B cell (primary cell): ENCODE data around the gene STMP1. TPM values are rescaled to one million over a fixed set of nuclear protein-coding genes. Genes with fewer than 3 reads are reported as not detected.

ENCODE experiments used
- ATAC-seq: fragments of 200-7000 bp; cut with Tn5 transposase; one replicate; pipeline ENCODE4 v1.10.0; 2021; ENCODE audit warnings: low read depth, mild to moderate bottlenecking, moderate number of reproducible peaks, moderate library complexity
- CTCF ChIA-PET: fragments of 350-600 bp; sonication (Branson Sonifier 250); formaldehyde crosslinking; loops from one replicate; lab custom pipeline; 2021; ENCODE audit warnings: antibody characterized with exemption, inconsistent platforms; lab: Charles Lee
- POLR2A ChIA-PET: fragments of 350-600 bp; sonication (Branson Sonifier 250); formaldehyde crosslinking; loops from one replicate; lab custom pipeline; 2021; ENCODE audit warnings: antibody characterized with exemption; lab: Charles Lee
- DNase-seq: peaks from one replicate; pipeline ENCODE4 v3.0.0; 2013
- H2AFZ ChIP-seq: 2 replicates; pipeline ENCODE4 v1.6.1; 2012; ENCODE audit warnings: mild to moderate bottlenecking, low read depth, low read length; ENCODE audit not compliant: insufficient read depth, poor library complexity, severe bottlenecking
- H3K27ac ChIP-seq, 2 donors: 1 replicate in 1 of 2; 2 replicates in 1 of 2; pipeline ENCODE4 v1.5.1; 2012 to 2013; ENCODE audit warnings: low read length in 2 of 2, mild to moderate bottlenecking in 2 of 2, moderate library complexity in 1 of 2
- H3K27me3 ChIP-seq, 4 experiments: fragments of 200-600 bp in 1 of 4; sonication (generic) in 1 of 4; replicated peaks in 1 of 4; 1 replicate in 2 of 4; 2 replicates in 2 of 4; pipeline versions ENCODE4 v1.6.1 to v1.7.0; 2013 to 2016; ENCODE audit warnings: low read length in 3 of 4, mild to moderate bottlenecking in 2 of 4, mixed read lengths in 1 of 4, moderate library complexity in 1 of 4; ENCODE audit not compliant: insufficient read depth in 4 of 4, control insufficient read depth in 3 of 4; ENCODE audit errors: control extremely low read depth in 1 of 4
- H3K36me3 ChIP-seq, 2 experiments: replicated peaks in 1 of 2; 1 replicate in 1 of 2; 2 replicates in 1 of 2; pipeline versions ENCODE4 v1.6.1 to v1.7.1; 2013; ENCODE audit warnings: low read length in 1 of 2; ENCODE audit not compliant: insufficient read depth in 2 of 2, control insufficient read depth in 1 of 2; ENCODE audit errors: control extremely low read depth in 1 of 2, extremely low read depth in 1 of 2
- H3K4me1 ChIP-seq, 2 donors: fragments of 200-600 bp in 1 of 2; sonication (generic) in 1 of 2; 1 replicate in 1 of 2; 2 replicates in 1 of 2; pipeline versions ENCODE4 v1.5.1 to v1.6.1; 2013 to 2017; ENCODE audit warnings: low read length in 2 of 2; ENCODE audit not compliant: control insufficient read depth in 2 of 2, insufficient read depth in 2 of 2
- H3K4me2 ChIP-seq: replicated peaks from 2 replicates; pipeline ENCODE3; 2012; ENCODE audit warnings: mild to moderate bottlenecking, low read depth, low read length; ENCODE audit not compliant: poor library complexity, severe bottlenecking
- H3K4me3 ChIP-seq, 5 experiments: fragments of 200-600 bp in 1 of 5; sonication (generic) in 1 of 5; 1 replicate in 3 of 5; 2 replicates in 2 of 5; pipeline versions ENCODE4 v1.5.1 to v1.7.0; 2011 to 2016; ENCODE audit warnings: low read length in 4 of 5, mild to moderate bottlenecking in 4 of 5, low read depth in 2 of 5, control low read depth in 1 of 5, moderate library complexity in 1 of 5; ENCODE audit not compliant: insufficient read depth in 1 of 5; ENCODE audit errors: control extremely low read depth in 1 of 5, extremely low read depth in 1 of 5
- H3K79me2 ChIP-seq: fragments of 200-600 bp; sonication (generic); one replicate; pipeline ENCODE4 v1.6.0; 2016; ENCODE audit warnings: low read length; ENCODE audit not compliant: control insufficient read depth, insufficient read depth
- H3K9ac ChIP-seq: fragments of 200-600 bp; sonication (generic); 2 replicates; pipeline ENCODE4 v1.6.1; 2017; ENCODE audit warnings: mild to moderate bottlenecking, low read length, moderate library complexity
- H3K9me3 ChIP-seq, 3 donors: one replicate each; pipeline versions ENCODE4 v1.6.1 to v1.7.1; 2013; ENCODE audit warnings: low read length in 2 of 3; ENCODE audit not compliant: control insufficient read depth in 2 of 3, insufficient read depth in 1 of 3; ENCODE audit errors: control extremely low read depth in 1 of 3
- H4K20me1 ChIP-seq: 2 replicates; pipeline ENCODE4 v1.6.0; 2012; ENCODE audit warnings: mild to moderate bottlenecking, low read length; ENCODE audit not compliant: insufficient read depth, control insufficient read depth, poor library complexity, severe bottlenecking
- H3K27ac Mint-ChIP-seq: one replicate; pipeline ENCODE4 v1.8.0; 2021; ENCODE audit warnings: mixed read lengths
- H3K27me3 Mint-ChIP-seq: one replicate; pipeline ENCODE4 v1.8.0; 2021; ENCODE audit warnings: mixed read lengths
- H3K4me1 Mint-ChIP-seq: one replicate; pipeline ENCODE4 v1.8.0; 2021; ENCODE audit warnings: mixed read lengths
- H3K4me3 Mint-ChIP-seq: one replicate; pipeline ENCODE4 v1.8.0; 2021; ENCODE audit warnings: mixed read lengths
- H3K9me3 Mint-ChIP-seq: one replicate; pipeline ENCODE4 v1.8.0; 2022; ENCODE audit warnings: mixed read lengths; ENCODE audit not compliant: insufficient read depth
- EZH2 ChIP-seq: IDR thresholded peaks from 2 replicates; pipeline ENCODE4 v1.6.1; 2012; ENCODE audit warnings: borderline replicate concordance, low read depth, mild to moderate bottlenecking, moderate library complexity, low read length; ENCODE audit not compliant: insufficient read depth, poor library complexity, severe bottlenecking
- WGBS: methylation state at CpG from one replicate; pipeline ENCODE4 v1.1.5; 2013; ENCODE audit warnings: missing lambda C conversion rate; ENCODE audit not compliant: insufficient coverage; 5-methylcytosine and 5-hydroxymethylcytosine counted together
- intact Hi-C: fragments of 100-400 bp; cut with micrococcal nuclease; formaldehyde crosslinking; loops from one replicate; pipeline ENCODE4 v1.10.0; 2022
- polyA plus RNA-seq: library from polyadenylated mRNA; depleted of rRNA; stranded (reverse); fragments of >200 nt; gene quantifications from 2 replicates; pipeline ENCODE4 v1.2.3, GENCODE V29; 2012
- total RNA-seq, 2 donors: library from RNA; stranded (reverse); fragments of 120-200 nt in 1 of 2; gene quantifications; 1 replicate in 1 of 2; 2 replicates in 1 of 2; pipeline versions ENCODE4 v1.2.3 to v1.2.4, GENCODE V29; 2013 to 2022
- TF ChIP-seq, protein P1 (sequence below): fragments of 200-600 bp; IDR thresholded peaks from one replicate; pipeline ENCODE4 v1.8.0; 2022; ENCODE audit warnings: antibody characterized with exemption, mild to moderate bottlenecking

Gene STMP1
- total and polyA plus RNA-seq, 2 donors (not counting 1 experiment from before 2014, with no cell fraction given) = 11.0 to 33.5 TPM

DNA sequence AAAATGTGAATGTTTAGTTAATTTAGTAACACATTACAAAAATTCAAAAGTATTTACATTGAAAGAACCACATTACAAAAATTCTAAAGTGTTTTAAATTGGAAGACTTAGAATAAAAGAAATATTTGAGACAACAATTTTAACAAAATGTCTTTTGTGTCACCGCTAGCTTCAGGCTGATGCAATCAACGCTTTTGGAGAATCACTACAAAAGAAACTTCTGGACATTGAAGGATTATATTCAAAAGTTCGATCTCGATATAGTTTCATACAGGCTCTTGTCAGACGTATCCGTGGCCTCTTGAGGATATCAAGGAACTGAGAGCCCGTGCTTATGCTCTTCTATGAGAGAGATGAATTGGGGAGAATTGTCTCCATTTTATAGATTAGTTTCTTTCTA, 14.1 kb upstream of the STMP1 start:
- Histone ChIP-seq H3K27me3 (no peaks in the 10 kb centered on the region), H3K9ac (no peak overlapping the region), H2AFZ (no peak overlapping the region), H3K4me1 (no peaks in the 10 kb centered on the region), H4K20me1 (no peaks in the 10 kb centered on the region), H3K4me2 (no peak overlapping the region), H3K4me3 (no peak overlapping the region), H3K36me3 (peaks cover 9 to 46% of the 10 kb centered on the region in 2 experiments), H3K79me2 (no peaks in the 10 kb centered on the region), H3K27ac (no peak overlapping the region), H3K9me3 (no peaks in the 10 kb centered on the region)
- ATAC-seq = no peak
- Mint-ChIP-seq H3K4me3 (no peak overlapping the region), H3K4me1 (no peaks in the 10 kb centered on the region), H3K9me3 (no peaks in the 10 kb centered on the region), H3K27me3 (no peaks in the 10 kb centered on the region), H3K27ac (no peak overlapping the region)
- no peak for DNase-seq
- CTCF ChIA-PET = interaction anchor here (2.0 to 7.3 kb wide), 2 partner anchors 28 to 368 kb away, joined by 7 to 109 read pairs; no protein-coding TSS in a partner anchor
- intact Hi-C loops = no loop called here
- TF ChIP-seq, protein P1, sequence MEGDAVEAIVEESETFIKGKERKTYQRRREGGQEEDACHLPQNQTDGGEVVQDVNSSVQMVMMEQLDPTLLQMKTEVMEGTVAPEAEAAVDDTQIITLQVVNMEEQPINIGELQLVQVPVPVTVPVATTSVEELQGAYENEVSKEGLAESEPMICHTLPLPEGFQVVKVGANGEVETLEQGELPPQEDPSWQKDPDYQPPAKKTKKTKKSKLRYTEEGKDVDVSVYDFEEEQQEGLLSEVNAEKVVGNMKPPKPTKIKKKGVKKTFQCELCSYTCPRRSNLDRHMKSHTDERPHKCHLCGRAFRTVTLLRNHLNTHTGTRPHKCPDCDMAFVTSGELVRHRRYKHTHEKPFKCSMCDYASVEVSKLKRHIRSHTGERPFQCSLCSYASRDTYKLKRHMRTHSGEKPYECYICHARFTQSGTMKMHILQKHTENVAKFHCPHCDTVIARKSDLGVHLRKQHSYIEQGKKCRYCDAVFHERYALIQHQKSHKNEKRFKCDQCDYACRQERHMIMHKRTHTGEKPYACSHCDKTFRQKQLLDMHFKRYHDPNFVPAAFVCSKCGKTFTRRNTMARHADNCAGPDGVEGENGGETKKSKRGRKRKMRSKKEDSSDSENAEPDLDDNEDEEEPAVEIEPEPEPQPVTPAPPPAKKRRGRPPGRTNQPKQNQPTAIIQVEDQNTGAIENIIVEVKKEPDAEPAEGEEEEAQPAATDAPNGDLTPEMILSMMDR = no peak
- TF ChIP-seq EZH2 = no peak
- POLR2A ChIA-PET = no interaction called here
- 98% methylated on average over 4 of the region's 7 CpGs for WGBS

DNA sequence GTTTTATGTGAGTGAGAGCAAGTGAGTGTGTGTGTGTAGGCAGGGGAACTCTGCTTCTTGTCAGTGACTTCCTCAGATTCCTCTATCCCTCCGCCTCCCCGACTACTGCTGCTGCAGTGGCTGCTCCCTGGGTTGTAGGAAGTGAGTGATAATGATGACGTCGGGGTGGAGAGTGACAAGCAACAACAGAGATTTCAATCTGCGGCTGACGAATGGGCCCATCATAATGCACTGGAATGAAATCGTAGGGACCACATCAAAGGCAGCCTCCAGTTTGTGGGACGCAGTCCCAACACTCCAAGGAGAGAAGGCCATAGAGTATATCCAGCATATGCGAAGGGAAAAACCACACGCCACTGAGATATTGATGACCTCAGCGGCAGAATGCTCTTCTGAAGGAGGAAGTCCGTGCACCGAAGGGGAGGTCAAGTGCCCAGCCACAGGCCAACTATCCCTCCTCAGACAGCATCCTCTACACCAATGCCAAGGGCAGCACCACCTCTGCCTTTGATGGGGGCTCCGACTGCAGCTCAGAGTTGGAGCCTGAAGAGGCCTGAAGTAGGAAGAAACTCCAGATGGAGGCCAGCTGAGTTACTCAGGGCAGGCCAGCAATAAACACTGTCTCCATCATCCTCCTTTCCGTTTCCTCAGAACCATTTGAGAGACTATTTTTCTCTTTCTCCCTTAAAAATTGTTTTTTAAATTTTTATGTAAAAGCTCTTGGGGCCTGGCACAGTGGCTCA, 11.3 kb upstream of the STMP1 start:
- Histone ChIP-seq H3K4me1 (no peaks in the 10 kb centered on the region), H3K27ac (no peak overlapping the region), H3K9ac (no peak overlapping the region), H3K36me3 (peaks cover 8 to 27% of the 10 kb centered on the region in 2 experiments), H3K4me3 (no peak overlapping the region), H3K9me3 (no peaks in the 10 kb centered on the region), H3K27me3 (no peaks in the 10 kb centered on the region), H3K79me2 (no peaks in the 10 kb centered on the region), H4K20me1 (no peaks in the 10 kb centered on the region), H2AFZ (no peak overlapping the region), H3K4me2 (no peak overlapping the region)
- H3K27me3 Mint-ChIP-seq = no peaks in the 10 kb centered on the region
- ATAC-seq (no peak), DNase-seq (no peak)
- CTCF ChIA-PET = no interaction called here
- H3K4me1 Mint-ChIP-seq = no peaks in the 10 kb centered on the region
- H3K4me3 Mint-ChIP-seq = no peak overlapping the region
- TF ChIP-seq, protein P1 = no peak
- no peak for TF ChIP-seq EZH2
- POLR2A ChIA-PET = no interaction called here
- no peaks in the 10 kb centered on the region for H3K9me3 Mint-ChIP-seq
- 87% methylated on average over 10 of the region's 15 CpGs for WGBS
- intact Hi-C loops = no loop called here
- no peak overlapping the region for H3K27ac Mint-ChIP-seq
